Inflammatory macrophage treated with lipopolysaccharide for 1 hour (primary cell): ENCODE results near the gene SYT3.

Experiments
- DNase-seq, 2 donors: peaks; one replicate each; pipeline ENCODE4 v3.0.0-alpha.2; 2020 to 2022

Gene SYT3

DNA sequence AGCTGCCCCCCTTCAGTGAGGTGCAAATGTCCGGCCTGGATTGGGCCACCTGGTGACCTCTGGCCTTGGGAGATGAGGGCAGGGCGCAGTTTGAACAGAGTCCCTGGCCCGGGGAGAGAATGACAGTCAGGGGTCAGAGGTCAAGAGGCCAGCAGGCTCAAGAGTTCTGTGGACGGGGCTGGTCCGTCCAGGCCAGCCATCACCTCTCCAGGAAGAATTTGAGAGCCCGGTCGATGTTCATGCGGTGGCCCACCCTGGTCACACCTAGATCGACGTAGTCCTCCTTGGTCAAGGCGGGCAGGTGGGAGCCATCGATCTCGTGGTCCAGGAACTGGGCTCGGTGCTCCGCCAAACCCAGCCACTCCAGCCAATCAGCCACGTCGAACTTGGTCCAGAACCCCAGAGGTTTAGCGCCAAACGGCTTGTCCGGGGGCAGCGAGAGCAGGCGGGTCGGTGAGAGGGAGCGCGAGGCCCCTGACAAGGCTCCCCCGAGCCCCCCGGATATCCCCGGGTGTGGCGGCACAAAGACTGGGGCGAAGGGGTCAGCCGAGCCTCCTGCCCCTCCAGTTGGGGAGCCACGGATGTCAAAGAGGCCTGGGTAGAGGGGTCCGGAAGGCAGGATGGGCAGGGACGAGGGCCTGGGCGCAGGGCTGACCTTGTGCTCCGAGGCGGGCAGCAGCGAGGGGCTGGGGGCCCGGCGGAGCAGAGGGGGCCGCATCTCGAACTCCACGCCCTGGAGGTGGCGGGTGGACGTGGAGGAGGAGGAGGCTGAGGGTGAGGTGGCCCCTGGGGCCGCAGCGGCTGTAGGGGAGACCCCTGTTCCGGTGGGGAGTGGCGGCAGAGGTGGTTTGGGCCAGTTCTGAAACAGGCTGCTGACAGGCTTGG lies 22.3 kb upstream of the SYT3 start:
- DNase-seq, result no peak

GRCh38 chr19:50661023-50661422 lies 21.3 kb upstream of the SYT3 start:
- DNase-seq, result no peak

DNA sequence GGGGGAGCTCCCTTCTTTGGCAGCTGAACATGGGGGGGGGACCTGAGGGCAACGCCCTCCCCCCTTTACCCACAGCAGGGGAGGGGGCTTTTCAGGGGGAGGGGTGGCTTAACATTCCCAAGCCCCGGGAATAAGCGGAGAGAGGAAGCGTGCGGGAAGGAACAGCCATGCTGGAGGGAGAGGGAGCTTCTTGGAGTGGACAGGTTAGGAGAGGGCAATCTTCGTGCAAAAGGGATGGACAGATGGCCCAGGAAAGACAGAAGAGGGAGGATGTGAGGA lies 20.3 kb upstream of the SYT3 start:
- DNase-seq, result no peak

GRCh38 chr19:50659318-50660087 lies 19.8 kb upstream of the SYT3 start:
- DNase-seq, result no peak

DNA sequence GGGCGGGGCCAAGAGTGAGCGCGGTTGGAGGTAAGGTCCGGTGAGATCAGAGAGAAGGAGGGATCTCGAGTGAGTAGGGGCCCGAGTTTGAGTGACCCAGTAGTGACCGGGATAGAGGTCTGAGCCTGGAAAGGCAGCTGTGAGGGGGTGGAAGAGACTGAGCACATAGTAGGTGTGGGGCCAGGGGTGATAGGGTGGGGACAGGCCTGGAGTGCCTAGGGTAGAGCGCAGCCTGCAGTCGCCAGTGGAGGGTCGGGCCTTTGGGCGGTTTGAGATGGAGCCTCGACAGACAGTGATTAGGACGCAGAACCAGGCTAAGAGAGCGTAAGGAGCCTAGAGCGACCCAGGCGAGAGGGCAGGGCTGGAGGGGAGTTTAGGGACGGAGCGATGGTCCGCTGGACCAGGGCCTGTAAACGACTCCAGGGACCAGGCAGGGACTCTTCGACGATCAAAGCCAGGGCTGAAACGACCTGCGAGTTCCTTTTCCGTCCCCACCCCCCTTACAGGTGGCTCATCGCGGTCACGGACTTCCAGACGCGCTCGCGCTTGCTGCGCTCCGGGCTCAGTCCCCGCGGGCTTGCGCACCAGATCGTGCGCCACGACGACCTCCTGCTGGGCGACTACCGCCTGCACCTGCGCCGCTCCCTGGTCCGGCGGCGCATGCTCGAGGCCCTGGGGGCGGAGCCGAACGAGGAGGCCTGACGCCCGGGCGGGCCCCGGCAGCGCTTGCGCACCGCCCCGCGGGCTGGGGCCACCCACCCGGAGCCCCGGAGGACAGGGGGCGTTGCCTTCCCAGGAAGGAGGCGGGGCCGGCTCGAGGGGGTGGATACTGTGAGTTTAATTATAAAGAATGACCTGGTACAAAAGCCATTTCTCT lies 19.0 kb upstream of the SYT3 start:
- peak; percentile 37 to 40 for DNase-seq

DNA sequence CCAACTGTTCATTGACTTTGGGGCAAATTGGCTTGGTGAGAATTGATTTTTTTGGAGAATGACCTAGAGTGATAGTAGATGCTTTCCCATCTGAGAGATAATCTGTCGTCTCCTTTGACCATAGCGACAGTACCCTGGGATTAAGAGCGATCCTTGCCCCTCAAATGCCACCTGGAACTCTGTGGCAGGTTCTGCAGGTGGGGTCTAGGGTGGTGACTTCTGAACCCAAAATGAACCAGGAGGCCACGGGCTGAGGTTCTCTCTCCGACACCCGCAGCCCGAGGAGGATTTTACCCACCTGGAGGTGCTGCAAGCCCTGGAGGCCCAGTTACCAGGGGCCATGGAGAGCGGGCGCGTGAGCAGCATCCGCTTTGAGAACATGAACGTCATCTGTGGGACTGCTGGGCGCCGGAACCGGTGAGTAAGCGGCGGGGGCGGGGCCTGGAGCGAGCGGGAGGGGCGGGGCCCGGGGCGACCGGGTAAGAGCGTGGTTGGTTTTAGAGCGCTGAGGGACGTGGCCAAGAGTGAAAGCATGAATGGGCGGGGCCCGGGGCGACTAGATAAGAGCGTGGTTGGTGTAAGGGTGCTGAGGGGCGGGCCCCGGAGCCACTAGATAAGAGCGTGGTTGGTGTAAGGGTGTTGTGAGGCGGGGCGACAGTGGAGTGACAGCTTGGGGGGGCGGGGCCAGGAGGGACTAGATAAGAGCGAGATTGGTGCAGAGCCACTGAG lies 18.2 kb upstream of the SYT3 start:
- peak; percentile 84 to 89 for DNase-seq

- peak in 1 of 2 donors; percentile 10 for DNase-seq
Observed at GRCh38 chr19:50657222-50657669, 17.6 kb upstream of the SYT3 start.

- no peak for DNase-seq
Observed at GRCh38 chr19:50654882-50655281, 15.2 kb upstream of the SYT3 start.

GRCh38 chr19:50652722-50653121 lies 13.0 kb upstream of the SYT3 start:
- no peak for DNase-seq

DNA sequence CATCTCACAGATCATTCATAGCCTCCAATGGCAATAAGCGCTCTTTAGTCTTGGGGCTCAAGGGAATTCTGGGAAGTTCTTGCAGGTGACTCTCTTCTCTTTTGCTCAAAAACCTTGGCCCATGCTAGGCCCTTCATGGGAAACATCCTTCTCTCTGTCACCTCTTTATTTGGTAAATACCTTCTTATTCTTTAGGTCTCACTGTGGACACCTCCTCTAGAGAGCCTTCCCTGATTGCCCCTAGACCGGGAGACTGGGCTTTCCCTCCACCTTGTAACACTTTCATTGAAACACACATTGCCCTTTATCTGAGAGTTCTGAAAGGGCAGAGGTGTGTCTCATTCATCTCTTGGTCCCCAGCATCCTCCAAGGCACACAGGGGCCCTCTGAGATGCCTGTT lies 11.5 kb upstream of the SYT3 start:
- DNase-seq, result no peak

DNA sequence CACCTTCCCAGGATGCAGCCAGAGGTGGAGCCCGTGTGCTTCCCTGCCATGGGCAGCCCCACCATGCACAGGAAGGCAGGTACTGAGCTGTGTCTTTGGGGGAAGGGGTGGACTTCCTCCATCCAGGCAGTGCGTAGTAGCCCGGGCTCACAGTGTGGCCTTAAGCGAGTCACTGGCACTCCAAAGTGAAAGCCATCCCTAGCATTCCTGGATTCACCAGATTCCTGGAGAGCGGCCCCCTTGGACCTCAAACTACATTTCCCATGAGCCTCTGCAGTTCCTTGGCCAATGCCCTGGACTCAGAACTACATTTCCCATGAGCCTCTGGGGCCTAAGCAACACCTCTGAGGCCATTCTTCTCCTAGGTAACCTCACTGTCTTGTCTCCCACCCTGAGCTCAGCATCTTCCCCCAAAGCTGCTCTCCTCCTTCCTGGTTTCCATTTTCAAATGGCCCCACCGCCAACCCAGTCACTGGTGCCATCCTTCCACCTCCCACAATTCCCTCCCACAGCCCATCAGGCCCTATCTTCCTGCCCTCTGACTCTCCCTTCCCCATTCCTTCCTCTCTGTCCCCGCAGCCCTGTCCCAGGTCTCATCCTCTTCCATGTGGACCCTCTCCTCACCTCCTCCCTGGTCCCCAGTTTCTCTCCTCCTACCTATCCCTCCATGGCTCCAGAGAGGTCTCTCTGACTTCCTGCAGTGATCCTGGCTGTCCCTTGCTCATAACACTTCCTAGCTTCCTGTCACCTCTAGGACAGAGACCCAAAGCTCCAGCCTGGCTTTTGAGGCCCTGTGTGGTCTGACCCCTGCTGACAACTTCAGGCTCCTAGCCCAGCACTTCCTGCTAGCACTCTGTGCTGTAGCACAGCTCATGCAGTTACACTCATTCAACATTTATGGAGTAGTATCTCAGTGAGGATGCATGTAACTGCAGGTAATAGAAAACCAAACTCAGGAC lies 10.0 kb upstream of the SYT3 start, which contains the start of gene C19orf81:
C19orf81 (plus strand) TSS at position 13 of the 959 bp plus-strand sequence; CDS start at position 13, 0 bp downstream.
- no peak for DNase-seq

DNA sequence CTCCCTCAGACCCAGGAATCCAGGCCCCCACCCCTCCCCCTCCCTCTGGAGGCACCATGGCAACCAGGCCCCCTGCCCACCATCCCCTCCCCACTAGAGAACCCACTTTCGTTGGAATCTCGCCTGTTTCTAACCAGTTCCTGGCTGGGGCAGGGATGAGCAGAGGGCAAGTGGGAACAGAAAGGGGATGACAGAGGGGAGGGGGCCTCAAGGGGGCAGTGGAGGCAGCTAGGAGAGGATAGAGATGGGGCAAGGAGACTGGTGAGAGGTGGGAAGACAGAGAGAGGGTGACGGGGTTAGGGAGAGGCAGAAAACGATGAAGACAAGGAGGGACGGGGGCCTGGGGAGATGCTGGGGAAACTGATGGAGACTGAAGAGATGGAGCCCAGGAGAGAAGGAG lies 9.0 kb upstream of the SYT3 start:
- no peak for DNase-seq

- DNase-seq, result no peak
Observed at GRCh38 chr19:50647879-50648615, 8.4 kb upstream of the SYT3 start.

DNA sequence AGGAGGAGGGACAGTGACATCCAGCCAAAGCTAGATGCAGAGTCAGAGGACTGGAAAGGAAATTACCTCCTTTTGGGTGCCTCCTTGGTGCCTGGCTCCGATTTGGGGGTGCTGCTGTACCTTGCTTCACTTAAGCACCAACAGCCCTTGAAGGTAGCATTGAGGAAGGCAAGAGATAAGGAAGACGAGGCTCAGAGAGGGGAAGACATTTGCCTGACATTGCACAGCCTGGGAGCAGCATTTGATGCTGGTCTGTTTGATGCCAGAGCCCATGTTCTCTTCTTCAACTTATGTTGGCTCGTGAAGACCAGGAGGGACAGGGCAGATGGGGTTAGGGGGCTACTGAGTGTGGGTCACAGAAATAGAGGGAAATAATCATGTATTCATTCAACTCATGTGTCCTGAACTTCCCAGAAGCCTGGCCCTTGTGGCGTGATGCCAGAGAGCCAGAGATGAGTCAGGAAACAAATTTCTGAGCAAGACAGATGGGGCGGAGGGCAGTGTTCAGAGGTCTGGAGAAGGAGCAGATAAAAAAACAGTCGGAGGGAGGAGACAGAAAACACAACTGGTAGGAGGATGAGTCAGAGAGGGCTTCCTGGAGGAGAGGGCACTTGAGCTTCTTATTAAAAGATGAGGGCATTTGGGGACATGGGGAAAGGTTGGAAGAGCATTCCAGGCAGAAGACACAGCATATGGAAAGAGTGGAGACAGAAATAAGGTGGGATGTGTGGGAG lies 6.6 kb upstream of the SYT3 start:
- no peak for DNase-seq

GRCh38 chr19:50645107-50645506 lies 5.4 kb upstream of the SYT3 start:
- no peak for DNase-seq

- DNase-seq, result no peak
Observed at GRCh38 chr19:50644315-50644915, 4.7 kb upstream of the SYT3 start.

GRCh38 chr19:50640368-50640767 lies 687 bp upstream of the SYT3 start:
- no peak for DNase-seq

DNA sequence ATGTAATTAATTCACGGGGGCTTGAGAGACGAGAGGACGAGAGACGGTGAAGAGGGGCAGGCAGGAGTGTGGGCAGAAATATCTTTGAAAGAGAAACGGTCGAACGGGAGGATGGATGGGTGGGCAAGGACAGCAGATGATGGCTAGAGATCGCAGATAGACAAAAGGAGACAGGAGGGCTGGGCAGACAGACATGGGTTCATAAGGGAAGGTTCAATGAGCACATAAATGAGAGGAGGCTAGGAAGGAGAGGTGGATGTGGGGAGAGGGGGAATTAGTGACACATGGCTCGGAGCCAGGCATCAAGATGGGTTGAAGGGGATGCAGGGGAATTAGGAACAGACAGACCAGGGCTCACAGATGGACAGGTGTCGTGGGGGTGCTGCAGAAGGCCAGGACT lies 1.1 kb downstream of the SYT3 start:
- no peak for DNase-seq
